ENCODE results near the gene ATXN1.

DNA sequence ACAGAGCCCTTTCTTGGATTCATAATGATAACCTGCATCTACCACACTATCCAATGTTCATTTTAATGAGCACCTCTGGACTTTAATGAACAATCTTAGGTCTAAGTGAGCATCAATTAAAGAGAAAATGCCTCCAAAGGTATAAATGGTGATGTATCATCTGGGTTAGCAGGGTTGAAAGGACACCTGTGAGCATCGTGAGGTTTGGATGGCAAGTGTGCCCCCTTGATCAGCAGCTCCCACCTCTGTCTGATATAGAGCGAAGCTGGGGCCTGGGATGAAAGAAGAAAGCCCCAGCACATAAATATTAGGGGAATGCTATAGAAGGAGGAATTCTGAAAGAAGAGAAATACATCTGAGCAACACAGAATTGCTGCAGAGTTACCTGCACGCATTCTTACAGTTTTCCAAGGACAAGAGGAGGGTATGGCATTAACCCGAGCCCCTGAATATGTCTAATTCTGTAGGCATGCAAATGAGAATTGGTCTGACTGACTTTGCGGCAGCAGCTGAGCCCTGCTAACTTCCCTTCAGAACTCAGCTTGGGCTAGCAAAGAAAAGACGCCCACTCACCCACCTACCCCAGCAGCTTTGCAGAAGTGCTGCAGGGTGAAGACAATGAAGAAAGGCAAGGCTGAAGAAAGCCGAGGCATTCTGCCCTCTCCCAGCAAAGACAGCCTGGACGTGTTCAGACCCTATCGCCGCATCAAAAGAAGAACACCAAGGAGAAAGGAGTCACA lies 386.6 kb downstream of the ATXN1 start:
- TF ChIP-seq, protein P1, sequence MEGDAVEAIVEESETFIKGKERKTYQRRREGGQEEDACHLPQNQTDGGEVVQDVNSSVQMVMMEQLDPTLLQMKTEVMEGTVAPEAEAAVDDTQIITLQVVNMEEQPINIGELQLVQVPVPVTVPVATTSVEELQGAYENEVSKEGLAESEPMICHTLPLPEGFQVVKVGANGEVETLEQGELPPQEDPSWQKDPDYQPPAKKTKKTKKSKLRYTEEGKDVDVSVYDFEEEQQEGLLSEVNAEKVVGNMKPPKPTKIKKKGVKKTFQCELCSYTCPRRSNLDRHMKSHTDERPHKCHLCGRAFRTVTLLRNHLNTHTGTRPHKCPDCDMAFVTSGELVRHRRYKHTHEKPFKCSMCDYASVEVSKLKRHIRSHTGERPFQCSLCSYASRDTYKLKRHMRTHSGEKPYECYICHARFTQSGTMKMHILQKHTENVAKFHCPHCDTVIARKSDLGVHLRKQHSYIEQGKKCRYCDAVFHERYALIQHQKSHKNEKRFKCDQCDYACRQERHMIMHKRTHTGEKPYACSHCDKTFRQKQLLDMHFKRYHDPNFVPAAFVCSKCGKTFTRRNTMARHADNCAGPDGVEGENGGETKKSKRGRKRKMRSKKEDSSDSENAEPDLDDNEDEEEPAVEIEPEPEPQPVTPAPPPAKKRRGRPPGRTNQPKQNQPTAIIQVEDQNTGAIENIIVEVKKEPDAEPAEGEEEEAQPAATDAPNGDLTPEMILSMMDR (optimal IDR thresholded peaks at IDR 0.05 in 1 of 3, IDR thresholded peaks at IDR 0.05 in 1 of 3, conservative IDR thresholded peaks at IDR 0.05 in 1 of 3; ENCODE audit: extremely low read depth in 1 of 3, insufficient read depth in 2 of 3, low read length in 3 of 3), result no peak
- TF ChIP-seq EZH2 (IDR thresholded peaks at IDR 0.05; ENCODE audit: low read length), result no peak

Data from keratinocyte (primary cell).